GM10847 (cell line): ENCODE data around the gene MLC1.

Experiments used
- POLR2A ChIP-seq: IDR thresholded peaks from 2 replicates; pipeline ENCODE4 v1.6.1; 2011; ENCODE audit not compliant: insufficient read length; ENCODE audit errors: extremely low read depth

Gene MLC1

DNA sequence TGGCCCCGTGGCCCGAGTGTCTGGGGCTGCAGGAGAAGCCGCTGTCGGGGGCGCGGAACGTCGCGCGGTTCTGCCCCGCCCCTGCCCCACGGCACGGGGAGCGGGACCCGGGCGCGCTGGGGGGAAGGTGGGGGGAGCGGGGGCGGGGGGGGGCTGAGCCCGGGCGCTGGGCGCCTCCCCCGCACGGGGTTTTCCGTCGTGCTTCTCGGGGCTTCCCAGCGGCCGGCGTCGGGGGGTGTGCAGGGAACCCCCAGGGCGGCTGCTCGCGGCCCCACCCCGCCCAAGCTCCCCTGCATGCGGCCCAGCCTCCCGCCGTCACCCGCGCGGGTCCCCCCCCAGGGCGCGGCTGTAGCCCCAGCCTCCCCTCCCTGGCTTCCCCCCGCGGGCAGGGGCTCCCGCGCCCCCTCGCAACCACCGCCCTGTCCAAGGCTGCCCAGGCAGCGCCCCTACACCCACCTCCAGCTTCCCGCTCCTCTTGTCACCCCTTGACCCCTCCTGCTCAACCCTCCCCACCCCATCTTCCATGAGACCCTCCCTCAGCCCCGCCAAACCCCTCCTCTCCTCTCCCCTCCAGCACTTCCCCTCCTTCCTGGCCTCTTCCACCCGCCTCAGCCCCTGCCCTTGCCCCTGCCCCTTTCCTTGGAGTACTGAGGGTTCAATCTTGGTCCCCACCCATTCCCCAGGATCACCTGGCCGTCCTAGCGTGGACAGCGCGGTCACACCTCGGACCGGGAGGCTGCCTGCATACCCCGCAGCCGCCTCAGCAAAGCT is 74.4 kb downstream of the MLC1 start:
- TF ChIP-seq POLR2A = no peak

DNA sequence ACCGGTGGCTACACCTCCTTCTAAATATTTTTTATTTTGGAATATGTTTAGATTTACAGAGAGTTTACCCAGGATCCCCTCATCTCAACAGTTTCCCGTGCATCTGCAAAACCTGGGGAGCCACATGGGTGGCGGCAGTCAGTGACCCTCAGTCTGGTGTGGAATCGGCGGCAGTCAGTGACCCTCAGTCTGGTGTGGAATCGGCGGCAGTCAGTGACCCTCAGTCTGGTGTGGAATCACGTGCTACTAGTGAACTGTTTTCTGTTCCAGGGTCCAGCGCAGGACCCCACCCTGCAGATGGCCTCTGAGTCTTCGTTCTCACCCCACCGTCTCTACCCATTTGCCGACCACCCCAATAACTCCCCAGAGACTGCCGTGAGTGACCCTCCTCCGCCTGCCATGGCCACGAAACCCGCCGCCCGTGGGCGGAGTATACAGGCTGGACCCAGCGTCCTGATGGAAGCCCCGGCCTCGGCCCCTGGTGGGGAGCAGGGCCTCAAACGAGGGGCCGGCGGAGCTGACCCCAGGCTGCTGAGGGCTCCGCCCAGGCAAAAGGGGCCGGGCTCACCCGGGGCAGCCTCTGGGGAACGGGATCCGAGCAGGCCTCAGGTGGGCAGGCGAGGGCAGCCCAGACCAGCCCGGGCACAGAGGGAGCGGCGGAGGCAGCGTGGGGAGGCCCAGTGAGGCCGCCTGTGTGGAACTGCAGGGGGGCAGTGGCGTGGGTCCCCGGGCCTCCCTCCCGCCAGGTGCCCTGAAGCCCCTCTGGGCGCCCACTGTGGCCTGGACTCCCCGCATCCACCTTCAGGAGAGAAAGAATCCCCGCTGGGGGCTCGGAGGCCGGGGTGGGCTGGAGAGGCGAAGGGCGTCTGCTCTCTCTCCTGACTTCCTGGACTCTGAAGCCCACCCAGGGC is 75.2 kb downstream of the MLC1 start:
- no peak for TF ChIP-seq POLR2A
